Hematopoietic multipotent progenitor cell treated with erythropoietin and hydrocortisone succinate and interleukin-3 and kit ligand, for 8 days (in vitro differentiated cells): ENCODE results near the gene COX20.
"Not testable (repeated sequence)": the region's sequence is repeated elsewhere in the genome, so short reads cannot be mapped to it uniquely, and the experiment has no call there.

ENCODE experiments used
- DNase-seq: peaks from one replicate; pipeline ENCODE4 v3.0.0-alpha.2; 2015

The COX20 gene, protein sequence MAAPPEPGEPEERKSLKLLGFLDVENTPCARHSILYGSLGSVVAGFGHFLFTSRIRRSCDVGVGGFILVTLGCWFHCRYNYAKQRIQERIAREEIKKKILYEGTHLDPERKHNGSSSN

DNA sequence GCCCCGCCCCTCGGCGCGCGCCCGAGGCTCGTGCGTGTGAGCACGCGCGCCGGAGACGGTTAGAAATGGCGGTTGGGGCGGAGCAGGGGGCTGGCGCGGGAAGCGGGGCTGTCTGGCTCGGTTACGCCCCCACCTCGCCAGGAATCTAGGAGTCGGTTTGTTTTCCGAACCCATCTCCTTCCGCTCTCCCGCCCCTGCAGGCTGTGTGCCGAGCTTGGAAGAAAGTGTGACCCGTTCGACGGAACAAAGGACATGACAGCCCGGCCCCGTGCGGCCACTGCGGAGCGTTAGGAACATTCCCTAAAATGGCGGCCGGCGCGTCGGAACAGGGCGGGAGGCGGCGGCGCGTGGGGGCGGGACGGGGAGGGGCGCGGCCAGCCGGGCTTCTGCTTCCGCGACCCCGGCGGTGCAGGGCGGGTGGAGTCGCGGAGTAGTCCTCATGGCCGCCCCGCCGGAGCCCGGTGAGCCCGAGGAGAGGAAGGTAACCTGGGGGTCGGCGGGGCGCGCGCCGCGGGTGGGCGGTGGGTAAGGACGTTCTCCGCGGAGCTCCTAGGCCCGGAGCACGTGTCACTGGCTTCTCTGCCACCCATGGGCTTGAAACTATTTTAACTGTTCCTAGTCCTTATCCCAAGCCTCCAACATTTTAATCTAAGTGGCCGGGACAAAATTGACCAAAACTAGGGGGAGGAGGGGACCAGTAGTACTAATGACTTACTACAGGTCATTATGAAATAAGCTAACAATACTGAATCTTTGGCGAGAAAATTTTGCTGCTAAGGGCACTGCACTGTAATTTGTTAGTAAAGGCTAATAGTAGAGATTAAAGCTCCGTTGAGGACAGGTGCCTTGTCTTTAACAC is at the start of gene COX20:
Gene COX20, plus strand, starts transcription at position 383 of the 859 bp plus-strand sequence. Its CDS starts 57 bp downstream, at position 440.
- peak; percentile 91 for DNase-seq

DNA sequence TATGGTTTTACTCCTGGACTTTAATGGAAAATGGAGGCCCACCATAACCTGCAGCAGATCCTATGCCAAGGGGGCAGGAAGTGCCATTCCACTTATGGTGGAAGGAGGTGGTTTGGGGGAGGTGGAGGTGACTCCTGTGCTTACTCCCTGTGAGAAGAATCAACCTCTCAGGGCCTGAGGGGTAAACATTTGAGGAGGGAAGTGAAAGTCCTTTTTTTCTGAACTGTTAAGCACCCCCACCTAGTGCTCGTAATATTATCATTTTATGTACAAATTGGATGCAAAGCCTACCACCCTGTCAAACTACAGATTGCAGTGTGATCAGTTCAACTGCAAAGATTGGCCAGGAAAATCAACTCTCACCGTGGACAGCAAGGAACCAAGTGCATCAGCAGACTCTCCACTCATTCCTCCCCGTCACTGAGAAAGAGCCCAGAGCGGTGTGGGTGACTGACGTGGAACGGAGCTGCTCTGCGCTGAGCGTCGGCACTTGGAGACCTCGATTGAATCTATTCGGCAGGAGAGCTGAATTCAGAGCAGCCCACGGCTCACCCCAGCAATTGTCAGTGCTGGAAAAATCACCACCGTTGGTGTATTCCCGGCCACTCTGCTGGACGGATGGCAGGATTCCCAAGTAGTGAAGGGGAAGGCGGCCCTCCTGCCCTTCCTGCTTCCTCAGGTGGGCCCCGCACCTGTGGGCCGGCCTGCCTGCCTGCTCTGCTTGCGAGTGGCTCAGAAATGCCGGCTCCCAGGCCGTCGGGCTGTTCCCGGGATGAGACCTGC is 46.8 kb upstream of the COX20 start:
- no peak for DNase-seq

DNA sequence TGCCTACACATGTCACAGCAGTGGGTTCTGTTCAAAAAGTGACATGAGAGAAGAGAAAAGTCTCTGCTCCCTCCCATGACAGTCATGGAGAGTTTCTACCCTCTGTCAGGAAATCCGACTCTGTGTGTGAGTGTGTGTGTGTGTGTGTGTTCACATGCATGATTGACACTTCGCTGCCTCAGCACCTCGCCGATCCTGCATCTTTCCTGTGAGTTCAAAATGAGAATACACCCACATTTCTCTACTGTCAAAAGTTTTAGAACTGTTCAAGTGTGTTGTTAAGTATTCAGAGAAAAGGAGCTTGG is 46.2 kb upstream of the COX20 start:
- no peak for DNase-seq

DNA sequence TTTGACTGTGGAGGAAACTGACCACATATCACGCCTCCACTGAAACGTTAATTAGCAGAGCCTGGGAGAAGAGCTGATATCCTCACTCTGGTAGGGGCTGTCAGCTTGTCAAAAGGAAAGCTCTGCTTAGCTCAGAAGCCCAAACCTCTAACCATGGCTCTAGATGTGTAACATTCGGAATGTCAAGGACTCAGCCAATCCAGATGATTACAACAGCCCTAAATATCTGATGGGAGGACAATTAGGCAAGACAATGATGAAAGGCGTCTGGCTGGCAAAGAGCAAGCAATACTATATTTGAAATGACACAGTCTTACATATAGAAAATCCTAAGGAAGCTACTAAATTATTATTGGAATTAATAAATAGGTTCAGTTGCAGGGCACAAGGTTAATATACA is 45.7 kb upstream of the COX20 start:
- DNase-seq, result no peak

DNA sequence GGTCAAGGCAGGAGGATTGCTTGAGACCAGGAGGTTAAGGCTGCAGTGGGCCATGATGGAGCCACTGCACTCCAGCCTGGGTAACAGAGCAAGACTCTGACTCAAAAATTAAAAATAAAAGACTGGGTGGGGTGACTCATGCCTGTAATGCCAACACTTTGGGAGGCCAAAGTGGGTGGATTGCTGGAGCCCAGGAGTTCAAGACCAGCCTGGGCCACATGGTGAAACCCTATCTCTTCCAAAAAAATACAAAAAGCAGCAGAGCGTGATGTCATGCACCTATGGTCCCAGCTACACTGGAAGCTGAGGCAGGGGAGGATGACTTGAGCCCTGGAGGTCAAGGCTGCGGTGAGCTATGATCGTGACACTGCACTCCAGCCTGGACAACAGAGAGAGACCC is 44.4 kb upstream of the COX20 start:
- DNase-seq, result no peak

GRCh38 chr1:244792188-244792850 is 43.1 kb upstream of the COX20 start:
- DNase-seq, result no peak

GRCh38 chr1:244794071-244794470 is 41.4 kb upstream of the COX20 start:
- no peak for DNase-seq

DNA sequence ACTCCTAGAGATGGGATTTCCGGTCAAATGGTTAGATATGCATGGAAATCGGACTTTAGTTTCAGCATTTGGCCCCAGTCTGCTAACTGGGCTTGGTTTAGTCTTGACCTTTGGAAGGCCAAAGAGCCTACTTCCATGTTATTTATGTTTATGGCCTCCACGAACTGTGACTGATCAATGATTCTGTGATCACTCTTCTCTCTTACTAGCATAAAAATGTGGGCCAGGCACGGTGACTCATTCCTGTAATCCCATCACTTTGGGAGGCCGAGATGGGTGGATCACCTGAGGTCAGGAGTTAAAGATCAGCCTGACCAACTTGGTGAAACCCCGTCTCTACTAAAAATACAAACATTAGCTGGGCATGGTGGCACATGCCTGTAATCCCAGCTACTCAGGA is 40.9 kb upstream of the COX20 start:
- not testable (repeated sequence) for DNase-seq

GRCh38 chr1:244796719-244797406 is 38.6 kb upstream of the COX20 start:
- DNase-seq, result peak; percentile 68

DNA sequence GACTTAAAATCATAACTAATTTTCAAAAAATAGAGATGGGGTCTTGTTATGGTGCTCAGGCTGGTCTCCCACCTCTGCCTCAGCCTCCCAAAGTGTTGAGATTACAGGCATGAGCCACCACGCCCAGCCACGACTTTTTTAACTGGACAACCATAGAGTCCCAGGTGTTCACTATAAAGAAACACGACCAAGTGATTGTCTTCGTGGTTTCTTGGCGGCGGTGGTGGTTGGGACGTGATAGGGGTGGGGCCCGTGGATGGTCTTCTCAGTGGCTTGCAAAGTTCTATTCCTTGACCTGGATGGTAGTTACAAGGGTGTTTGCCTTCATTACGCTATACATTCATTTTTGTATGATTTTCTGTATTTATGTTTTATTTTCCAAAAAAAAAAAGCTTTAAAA is 34.6 kb upstream of the COX20 start:
- DNase-seq, result no peak

GRCh38 chr1:244801246-244801645 is 34.2 kb upstream of the COX20 start:
- peak; percentile 47 for DNase-seq

DNA sequence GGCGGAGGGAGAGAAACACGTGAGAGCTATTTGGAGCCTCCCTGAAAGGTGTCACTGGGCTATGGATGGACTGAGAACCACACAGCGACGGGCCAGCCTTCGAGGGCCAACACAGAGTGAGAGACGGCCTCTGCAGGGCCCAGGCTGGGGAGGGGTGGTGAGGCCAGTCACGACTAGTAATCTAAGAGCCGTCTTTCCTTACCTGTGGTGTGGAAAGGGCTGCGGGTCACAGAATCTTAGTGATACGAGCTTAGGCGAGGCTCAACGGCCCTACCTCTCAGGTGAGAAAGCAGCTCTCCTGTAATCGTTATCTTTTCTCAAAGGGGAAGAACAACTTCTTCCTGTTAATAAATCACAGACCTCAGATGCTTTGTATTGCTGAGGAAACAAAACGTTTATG is 33.4 kb upstream of the COX20 start:
- no peak for DNase-seq

GRCh38 chr1:244802556-244803239 is 32.8 kb upstream of the COX20 start:
- no peak for DNase-seq

DNA sequence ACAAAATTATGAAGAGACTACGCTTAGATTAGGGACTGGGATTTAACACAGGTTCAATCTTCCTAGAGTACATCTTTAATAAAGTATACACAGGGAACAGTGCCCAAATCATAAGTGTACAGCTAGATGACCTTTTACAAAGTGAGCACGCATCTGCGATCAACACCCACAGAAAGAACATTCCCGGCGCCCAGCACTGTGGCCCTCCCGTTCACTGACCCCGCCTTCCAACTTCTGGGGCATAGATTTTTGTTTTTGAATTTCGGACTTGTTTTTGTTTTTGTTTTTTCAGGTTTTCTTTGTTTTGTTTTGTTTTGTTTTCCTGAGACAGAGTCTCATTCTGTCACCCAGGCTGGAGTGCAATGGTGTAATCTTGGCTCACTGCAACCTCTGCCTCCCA is 30.6 kb upstream of the COX20 start:
- no peak for DNase-seq

DNA sequence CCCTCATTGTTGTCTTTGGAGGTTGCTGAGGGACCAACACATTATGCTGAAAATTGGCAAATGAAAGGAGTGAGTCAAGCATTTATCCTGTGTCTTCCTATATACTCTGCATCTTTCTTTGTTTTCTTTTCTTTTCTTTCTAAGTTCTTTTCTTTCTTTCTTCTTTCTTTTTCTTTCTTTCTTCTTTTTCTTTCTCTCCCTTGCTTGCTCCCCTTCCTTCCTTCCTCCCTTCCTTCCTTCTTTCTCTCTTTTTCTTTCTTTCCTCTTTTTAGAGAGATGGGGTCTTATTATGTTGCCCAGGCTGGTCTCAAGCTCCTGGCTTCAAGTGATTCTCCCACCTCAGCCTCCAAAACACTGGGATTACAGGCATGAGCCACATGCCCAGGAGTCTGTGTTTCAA is 28.3 kb upstream of the COX20 start:
- no peak for DNase-seq

- DNase-seq, result no peak
Observed at GRCh38 chr1:244810221-244810620, 25.2 kb upstream of the COX20 start.

DNA sequence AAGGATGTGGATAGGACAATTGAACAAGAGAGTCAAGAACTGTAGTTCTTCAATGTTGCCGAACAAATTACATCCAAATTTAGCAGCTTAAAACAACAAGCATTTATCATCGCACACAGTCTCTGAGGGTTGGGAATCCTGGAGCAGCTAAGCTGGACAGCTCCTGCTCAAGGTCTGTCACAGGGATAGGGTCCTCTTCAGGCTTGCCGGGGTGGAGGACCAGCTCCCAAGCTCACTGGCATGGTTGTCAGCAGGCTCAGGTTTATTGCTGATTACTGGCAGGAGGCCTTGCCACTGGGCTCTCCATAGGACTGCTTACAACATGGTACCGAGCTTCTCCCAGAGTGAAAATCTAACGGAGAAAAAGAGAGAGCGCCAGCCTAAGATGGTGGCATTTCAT is 22.1 kb upstream of the COX20 start:
- DNase-seq, result no peak

DNA sequence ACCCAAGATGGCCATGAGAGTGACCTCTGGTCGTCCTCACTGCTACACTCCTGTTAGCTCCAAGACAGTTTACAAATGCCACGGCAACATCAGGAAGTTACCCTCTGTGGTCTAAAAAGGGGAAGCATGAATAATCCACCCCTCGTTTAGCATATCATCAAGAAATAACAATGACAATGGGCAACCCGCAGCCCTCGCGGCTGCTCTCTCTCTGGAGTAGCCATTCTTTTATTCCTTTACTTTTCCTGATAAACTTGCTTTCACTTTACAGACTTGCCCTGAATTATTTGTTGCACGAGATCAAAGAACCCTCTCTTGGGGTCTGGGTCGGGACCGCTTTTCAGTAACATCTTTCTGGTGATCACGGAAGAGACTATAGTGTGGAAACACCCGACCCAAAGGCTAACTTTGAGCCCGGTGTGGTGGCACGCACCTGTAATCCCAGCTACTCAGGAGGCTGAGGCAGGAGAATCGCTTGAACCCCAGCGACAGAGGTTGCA is 19.8 kb upstream of the COX20 start:
- peak; percentile 27 for DNase-seq

GRCh38 chr1:244817415-244817894 is 18.0 kb upstream of the COX20 start:
- no peak for DNase-seq

- no peak for DNase-seq
Observed at GRCh38 chr1:244820131-244820530, 15.3 kb upstream of the COX20 start.

DNA sequence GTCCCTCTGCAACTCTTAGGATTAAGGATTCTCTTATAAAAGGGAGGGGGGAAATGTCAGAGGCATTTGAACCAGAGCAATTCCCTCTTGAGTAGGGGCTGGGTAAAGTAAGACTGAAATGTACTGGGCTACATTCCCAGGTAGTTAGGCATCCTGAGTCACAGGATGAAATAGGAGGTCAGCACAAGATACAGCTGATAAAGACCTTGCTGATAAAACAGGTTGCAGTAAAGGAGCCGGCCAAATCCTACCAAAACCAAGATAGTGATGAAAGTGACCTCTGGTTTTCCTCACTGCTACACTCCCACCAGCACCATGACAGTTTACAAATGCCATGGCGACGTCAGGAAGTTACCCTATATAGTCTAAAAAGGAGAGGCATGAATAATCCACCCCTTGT is 14.3 kb upstream of the COX20 start:
- no peak for DNase-seq

DNA sequence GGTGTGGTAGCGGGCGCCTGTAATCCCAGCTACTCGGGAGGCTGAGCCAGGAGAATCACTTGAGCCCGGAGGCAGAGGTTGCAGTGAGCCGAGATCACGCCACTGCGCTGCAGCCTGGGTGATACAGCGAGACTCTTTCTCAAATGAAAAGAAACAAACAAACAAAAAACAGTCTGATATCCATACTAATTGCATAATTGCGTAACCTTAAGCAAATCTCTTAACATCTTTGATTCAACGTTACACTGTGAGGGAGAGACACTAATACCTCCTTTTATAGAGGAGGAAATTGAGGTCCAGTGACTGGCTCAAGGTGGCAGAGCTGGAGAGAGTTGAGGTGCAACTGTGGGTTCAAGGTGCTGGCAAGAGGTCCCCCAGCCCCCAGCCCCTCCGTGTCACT is 12.6 kb upstream of the COX20 start:
- DNase-seq, result no peak
